NCI-H1092 treated with DMSO at 0.1 percent for 48 hours (cell line): ENCODE data around the gene AP2A2.
A peak's percentile ranks its signal among the peaks of the same experiment; 100 is the strongest.

Experiments
- DNase-seq: peaks from one replicate; lab custom pipeline; 2025; lab: John Stamatoyannopoulos, UW

Gene AP2A2

GRCh38 chr11:1042626-1043562 is 117.2 kb downstream of the AP2A2 start:
- DNase-seq: no peak

- no peak for DNase-seq
Observed at GRCh38 chr11:1043563-1044096, 118.0 kb downstream of the AP2A2 start.

GRCh38 chr11:1044160-1044559 is 118.5 kb downstream of the AP2A2 start:
- no peak for DNase-seq

GRCh38 chr11:1047595-1048156 is 122.0 kb downstream of the AP2A2 start:
- DNase-seq: no peak

GRCh38 chr11:1048375-1049070 is 122.9 kb downstream of the AP2A2 start:
- DNase-seq: no peak

- no peak for DNase-seq
Observed at GRCh38 chr11:1049071-1049405, 123.4 kb downstream of the AP2A2 start.

- peak; percentile 25 for DNase-seq
Observed at GRCh38 chr11:1049431-1049891, 123.8 kb downstream of the AP2A2 start.

GRCh38 chr11:1049911-1050580 is 124.4 kb downstream of the AP2A2 start:
- DNase-seq: no peak

- DNase-seq: peak; percentile 74
Observed at GRCh38 chr11:1050581-1051355, 125.1 kb downstream of the AP2A2 start.

GRCh38 chr11:1051356-1052132 is 125.9 kb downstream of the AP2A2 start:
- DNase-seq: no peak

- no peak for DNase-seq
Observed at GRCh38 chr11:1052133-1053011, 126.7 kb downstream of the AP2A2 start.

GRCh38 chr11:1053121-1053901 is 127.6 kb downstream of the AP2A2 start:
- DNase-seq: no peak

- DNase-seq: peak; percentile 4
Observed at GRCh38 chr11:1054143-1055108, 128.8 kb downstream of the AP2A2 start.

- DNase-seq: no peak
Observed at GRCh38 chr11:1055109-1055703, 129.5 kb downstream of the AP2A2 start.

- DNase-seq: no peak
Observed at GRCh38 chr11:1055990-1056771, 130.5 kb downstream of the AP2A2 start.

GRCh38 chr11:1057806-1058205 is 132.1 kb downstream of the AP2A2 start:
- no peak for DNase-seq
